ENCODE results near the gene SBF2. TPM values are rescaled to one million over a fixed set of nuclear protein-coding genes. Genes with fewer than 3 reads are reported as not detected.
"Not testable (repeated sequence)": the region's sequence is repeated elsewhere in the genome, so short reads cannot be mapped to it uniquely, and the experiment has no call there.

Gene SBF2
- total RNA-seq, 1 donor from 2014 or later, result 30.7 TPM

DNA sequence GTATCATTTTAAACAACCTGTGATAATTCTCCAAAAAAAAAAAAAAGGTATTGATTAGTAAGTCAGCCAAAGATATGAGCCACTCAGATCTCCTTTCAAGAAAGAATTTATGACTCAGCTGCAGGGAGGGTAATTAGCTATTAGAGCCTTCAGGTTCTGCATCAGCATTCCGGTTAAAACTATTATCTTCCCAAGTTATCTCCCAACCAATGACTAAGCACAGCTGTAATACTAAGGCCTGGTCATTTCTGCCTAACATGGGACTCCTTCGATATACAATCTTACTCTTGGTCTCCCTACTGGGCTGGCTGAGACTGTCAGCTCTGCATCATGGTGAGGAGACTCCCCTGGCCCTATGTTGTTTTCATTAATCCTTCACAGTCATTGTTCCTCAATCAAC lies 60.4 kb downstream of the SBF2 start:
- Mint-ChIP-seq H3K36me3 (ENCODE audit: unreplicated experiment) (peaks cover 17% of the 10 kb centered on the region), H3K4me3 (ENCODE audit: unreplicated experiment) (no peak overlapping the region), H3K27me3 (ENCODE audit: unreplicated experiment) (no peaks in the 10 kb centered on the region), H3K27ac (ENCODE audit: unreplicated experiment) (no peak overlapping the region), H3K4me1 (ENCODE audit: low read depth, unreplicated experiment) (no peaks in the 10 kb centered on the region), H3K9me3 (ENCODE audit: unreplicated experiment) (peaks cover 6% of the 10 kb centered on the region)
- TF ChIP-seq, protein P1, sequence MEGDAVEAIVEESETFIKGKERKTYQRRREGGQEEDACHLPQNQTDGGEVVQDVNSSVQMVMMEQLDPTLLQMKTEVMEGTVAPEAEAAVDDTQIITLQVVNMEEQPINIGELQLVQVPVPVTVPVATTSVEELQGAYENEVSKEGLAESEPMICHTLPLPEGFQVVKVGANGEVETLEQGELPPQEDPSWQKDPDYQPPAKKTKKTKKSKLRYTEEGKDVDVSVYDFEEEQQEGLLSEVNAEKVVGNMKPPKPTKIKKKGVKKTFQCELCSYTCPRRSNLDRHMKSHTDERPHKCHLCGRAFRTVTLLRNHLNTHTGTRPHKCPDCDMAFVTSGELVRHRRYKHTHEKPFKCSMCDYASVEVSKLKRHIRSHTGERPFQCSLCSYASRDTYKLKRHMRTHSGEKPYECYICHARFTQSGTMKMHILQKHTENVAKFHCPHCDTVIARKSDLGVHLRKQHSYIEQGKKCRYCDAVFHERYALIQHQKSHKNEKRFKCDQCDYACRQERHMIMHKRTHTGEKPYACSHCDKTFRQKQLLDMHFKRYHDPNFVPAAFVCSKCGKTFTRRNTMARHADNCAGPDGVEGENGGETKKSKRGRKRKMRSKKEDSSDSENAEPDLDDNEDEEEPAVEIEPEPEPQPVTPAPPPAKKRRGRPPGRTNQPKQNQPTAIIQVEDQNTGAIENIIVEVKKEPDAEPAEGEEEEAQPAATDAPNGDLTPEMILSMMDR (IDR thresholded peaks at IDR 0.05; ENCODE audit: partially characterized antibody, unreplicated experiment), result no peak
- DNase-seq, result no peak

DNA sequence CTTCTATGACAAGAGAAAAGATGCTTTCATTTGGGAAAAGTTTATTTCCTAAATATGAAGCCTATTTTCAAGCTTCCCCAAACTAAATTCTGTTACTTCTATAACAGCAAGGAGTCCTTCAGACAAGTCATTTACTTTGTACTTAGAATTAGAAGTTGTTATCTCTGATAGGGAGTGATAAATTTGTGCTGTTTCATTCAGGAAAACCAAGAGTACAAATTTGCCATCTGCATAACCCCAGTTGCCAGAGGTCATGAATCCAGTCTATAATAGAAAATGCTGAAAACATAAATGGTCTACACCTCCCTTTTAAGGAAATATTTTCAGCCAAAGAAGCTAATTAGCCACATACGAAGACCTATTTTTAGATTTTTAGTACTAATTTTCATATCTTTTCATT lies 61.3 kb downstream of the SBF2 start:
- Mint-ChIP-seq H3K27me3 (ENCODE audit: unreplicated experiment) (no peaks in the 10 kb centered on the region), H3K9me3 (ENCODE audit: unreplicated experiment) (peaks cover 6% of the 10 kb centered on the region), H3K4me3 (ENCODE audit: unreplicated experiment) (no peak overlapping the region), H3K27ac (ENCODE audit: unreplicated experiment) (no peak overlapping the region), H3K4me1 (ENCODE audit: low read depth, unreplicated experiment) (no peaks in the 10 kb centered on the region), H3K36me3 (ENCODE audit: unreplicated experiment) (peaks cover 17% of the 10 kb centered on the region)
- DNase-seq, result no peak
- TF ChIP-seq, protein P1 (IDR thresholded peaks at IDR 0.05; ENCODE audit: partially characterized antibody, unreplicated experiment), result no peak

DNA sequence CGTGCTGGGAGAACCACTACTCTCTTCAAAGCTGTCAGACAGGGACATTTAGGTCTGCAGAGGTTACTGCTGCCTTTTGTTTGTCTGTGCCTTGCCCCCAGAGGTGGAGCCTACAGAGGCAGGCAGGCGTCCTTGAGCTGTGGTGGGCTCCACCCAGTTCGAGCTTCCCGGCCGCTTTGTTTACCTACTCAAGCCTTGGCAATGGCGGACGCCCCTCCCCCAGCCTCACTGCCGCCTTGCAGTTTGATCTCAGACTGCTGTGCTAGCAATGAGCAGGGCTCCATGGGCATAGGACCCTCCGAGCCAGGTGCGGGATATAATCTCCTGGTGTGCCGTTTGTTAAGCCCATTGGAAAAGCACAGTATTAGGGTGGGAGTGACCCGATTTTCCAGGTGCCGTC lies 62.2 kb downstream of the SBF2 start:
- peaks cover 17% of the 10 kb centered on the region for H3K36me3 Mint-ChIP-seq (ENCODE audit: unreplicated experiment)
- DNase-seq; H3K9me3 Mint-ChIP-seq (ENCODE audit: unreplicated experiment): not testable (repeated sequence)

DNA sequence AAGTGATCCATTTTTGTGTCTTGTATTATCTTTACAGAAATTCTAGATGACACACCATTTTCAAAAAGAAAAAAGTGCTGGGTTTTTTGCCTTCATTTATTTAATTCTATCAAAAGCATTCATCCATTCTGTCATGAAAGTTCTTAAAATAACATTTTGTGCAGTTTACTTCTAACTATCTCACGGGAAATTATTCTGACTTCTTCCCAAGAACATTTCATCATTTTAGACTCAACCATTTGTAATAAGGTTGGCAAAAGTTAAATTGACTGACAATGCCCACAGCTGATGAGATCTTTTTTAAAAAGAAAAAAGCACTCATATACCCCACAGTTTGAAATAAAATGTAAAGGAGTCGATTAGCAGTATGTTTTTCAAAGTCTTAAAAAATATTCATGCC lies 68.5 kb downstream of the SBF2 start:
- no peaks in the 10 kb centered on the region for H3K27me3 Mint-ChIP-seq (ENCODE audit: unreplicated experiment)
- TF ChIP-seq, protein P1 (IDR thresholded peaks at IDR 0.05; ENCODE audit: partially characterized antibody, unreplicated experiment), result no peak
- no peak for DNase-seq
- no peak overlapping the region for H3K4me3 Mint-ChIP-seq (ENCODE audit: unreplicated experiment)
- H3K9me3 Mint-ChIP-seq (ENCODE audit: unreplicated experiment), result peaks cover 1% of the 10 kb centered on the region
- H3K36me3 Mint-ChIP-seq (ENCODE audit: unreplicated experiment), result peaks cover 7% of the 10 kb centered on the region
- H3K27ac Mint-ChIP-seq (ENCODE audit: unreplicated experiment), result no peak overlapping the region
- H3K4me1 Mint-ChIP-seq (ENCODE audit: low read depth, unreplicated experiment), result no peaks in the 10 kb centered on the region

More for the DNA sequence above, 62.2 kb downstream of the SBF2 start:
- H3K4me3 Mint-ChIP-seq (ENCODE audit: unreplicated experiment); H3K27ac Mint-ChIP-seq (ENCODE audit: unreplicated experiment); H3K4me1 Mint-ChIP-seq (ENCODE audit: low read depth, unreplicated experiment); H3K27me3 Mint-ChIP-seq (ENCODE audit: unreplicated experiment): not testable (repeated sequence)

DNA sequence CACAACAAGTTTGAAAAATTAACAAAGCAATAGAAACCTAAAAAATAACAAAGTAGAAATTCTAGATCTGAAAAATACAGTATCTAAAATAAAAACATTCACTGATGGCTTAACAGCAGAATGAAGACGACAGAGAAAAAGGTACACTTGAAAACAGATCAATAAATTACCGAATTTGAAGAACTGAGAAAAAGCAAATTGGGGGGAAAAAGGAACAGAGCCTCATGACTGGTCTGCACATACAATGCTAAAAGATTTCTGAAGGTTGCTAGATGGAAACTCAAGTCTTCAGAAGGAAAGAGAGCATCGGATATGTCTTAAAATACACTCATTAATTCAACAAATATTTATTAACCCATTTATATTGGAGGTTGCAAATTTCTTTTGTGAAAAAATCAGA lies 71.6 kb downstream of the SBF2 start:
- Mint-ChIP-seq H3K4me1 (ENCODE audit: low read depth, unreplicated experiment) (no peaks in the 10 kb centered on the region), H3K36me3 (ENCODE audit: unreplicated experiment) (peaks cover 7% of the 10 kb centered on the region), H3K9me3 (ENCODE audit: unreplicated experiment) (peaks cover 5% of the 10 kb centered on the region), H3K27me3 (ENCODE audit: unreplicated experiment) (peaks cover 5% of the 10 kb centered on the region), H3K27ac (ENCODE audit: unreplicated experiment) (no peak overlapping the region), H3K4me3 (ENCODE audit: unreplicated experiment) (no peak overlapping the region)
- no peak for DNase-seq
- TF ChIP-seq, protein P1 (IDR thresholded peaks at IDR 0.05; ENCODE audit: partially characterized antibody, unreplicated experiment), result no peak

DNA sequence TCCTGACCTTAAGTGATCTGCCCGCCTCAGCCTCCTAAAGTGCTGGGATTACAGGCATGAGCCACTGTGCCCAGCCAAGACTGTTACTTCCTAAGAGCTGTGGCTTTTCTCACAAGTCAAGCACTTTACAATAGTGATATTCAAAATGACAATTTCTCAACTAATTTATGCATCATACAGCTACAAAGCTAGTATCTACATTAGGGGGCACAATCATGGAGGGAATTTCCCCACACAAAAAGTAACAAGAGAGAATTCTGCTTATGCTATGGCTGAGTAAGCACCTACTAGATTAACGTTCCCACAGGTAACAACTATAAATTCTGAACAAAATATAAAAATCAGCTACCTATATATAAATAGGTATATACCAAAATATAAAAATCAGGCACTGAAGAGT lies 72.7 kb downstream of the SBF2 start:
- Mint-ChIP-seq H3K4me3 (ENCODE audit: unreplicated experiment) (no peak overlapping the region), H3K27ac (ENCODE audit: unreplicated experiment) (no peak overlapping the region), H3K27me3 (ENCODE audit: unreplicated experiment) (peaks cover 5% of the 10 kb centered on the region), H3K9me3 (ENCODE audit: unreplicated experiment) (peaks cover 5% of the 10 kb centered on the region), H3K4me1 (ENCODE audit: low read depth, unreplicated experiment) (no peaks in the 10 kb centered on the region), H3K36me3 (ENCODE audit: unreplicated experiment) (peaks cover 7% of the 10 kb centered on the region)
- no peak for DNase-seq
- TF ChIP-seq, protein P1 (IDR thresholded peaks at IDR 0.05; ENCODE audit: partially characterized antibody, unreplicated experiment), result no peak

Measured in glutamatergic neuron (in vitro differentiated cells).